Body of pancreas (tissue), 4 donors: Measurements from ENCODE around the gene FAM149A.

ENCODE experiments used
- CTCF ChIP-seq, 7 experiments: fragments of 450-650 bp in 4 of 7; fragments of 200-600 bp in 3 of 7; sonication (generic) in 3 of 7; IDR thresholded peaks; one replicate each; pipeline ENCODE4 v1.5.1; 2016 to 2019; ENCODE audit warnings: antibody characterized with exemption in 7 of 7
- POLR2A ChIP-seq, 3 donors: fragments of 450-650 bp; IDR thresholded peaks; one replicate each; pipeline ENCODE4 v1.6.1; 2016; ENCODE audit warnings: antibody characterized with exemption in 3 of 3, mild to moderate bottlenecking in 2 of 3

GRCh38 chr4:186168750-186169149 is 64.2 kb downstream of the FAM149A start:
- TF ChIP-seq POLR2A (IDR thresholded peaks at IDR 0.05) (no peak), CTCF (IDR thresholded peaks at IDR 0.05) (no peak)
